AG09319 (cell line): ENCODE results near the gene ITPRIP.

Source experiments
- DNase-seq: peaks from one replicate; pipeline ENCODE4 v3.0.0-alpha.2; 2010; ENCODE audit warnings: low read depth; ENCODE audit errors: extremely low read depth
- TF ChIP-seq, protein P1 (sequence below): IDR thresholded peaks from 2 replicates; pipeline ENCODE4 v1.5.1; 2011; ENCODE audit warnings: low read depth, mild to moderate bottlenecking, inconsistent platforms, low read length, moderate library complexity

The ITPRIP gene

DNA sequence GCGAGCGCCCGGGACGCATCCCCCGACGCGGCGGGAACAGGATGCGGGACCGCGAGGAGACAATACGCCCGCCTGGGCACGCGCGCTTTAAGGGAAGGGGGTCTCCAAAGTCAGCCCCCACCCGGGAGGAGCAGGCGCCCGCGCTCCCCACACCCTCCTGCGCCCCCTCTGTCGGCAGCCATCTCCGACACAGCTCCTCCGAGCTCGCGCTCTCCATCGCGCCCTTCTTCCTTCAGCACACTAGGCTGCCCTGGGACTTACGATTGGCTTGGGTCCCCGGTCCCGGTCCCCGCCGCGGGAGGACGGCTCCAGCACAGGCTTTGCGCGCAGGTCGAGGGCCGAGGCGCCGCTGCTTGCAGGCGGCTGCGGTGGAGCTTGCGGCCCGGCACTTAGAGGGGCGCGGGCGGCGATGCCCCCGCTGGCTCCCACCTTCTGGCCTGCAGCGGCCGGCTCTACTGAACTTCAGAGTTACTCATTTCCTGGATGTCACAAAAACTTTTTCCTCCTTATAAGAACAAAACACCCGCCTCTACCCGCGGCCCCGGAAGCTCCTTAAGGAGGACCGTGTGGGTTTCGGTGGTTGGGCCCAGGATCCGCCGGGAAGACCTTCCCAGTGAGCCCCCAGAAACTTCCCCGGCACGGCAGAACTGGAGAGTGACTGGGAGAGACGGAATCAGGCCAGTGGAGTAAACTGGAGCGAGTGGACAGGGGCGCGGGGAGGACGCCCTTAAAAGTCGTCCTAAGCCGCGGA, at the start of gene ITPRIP:
ITPRIP (minus strand) TSS at position 481 of the 751 bp plus-strand sequence. CDS start 22,414 bp downstream, outside the sequence.
- TF ChIP-seq, protein P1, sequence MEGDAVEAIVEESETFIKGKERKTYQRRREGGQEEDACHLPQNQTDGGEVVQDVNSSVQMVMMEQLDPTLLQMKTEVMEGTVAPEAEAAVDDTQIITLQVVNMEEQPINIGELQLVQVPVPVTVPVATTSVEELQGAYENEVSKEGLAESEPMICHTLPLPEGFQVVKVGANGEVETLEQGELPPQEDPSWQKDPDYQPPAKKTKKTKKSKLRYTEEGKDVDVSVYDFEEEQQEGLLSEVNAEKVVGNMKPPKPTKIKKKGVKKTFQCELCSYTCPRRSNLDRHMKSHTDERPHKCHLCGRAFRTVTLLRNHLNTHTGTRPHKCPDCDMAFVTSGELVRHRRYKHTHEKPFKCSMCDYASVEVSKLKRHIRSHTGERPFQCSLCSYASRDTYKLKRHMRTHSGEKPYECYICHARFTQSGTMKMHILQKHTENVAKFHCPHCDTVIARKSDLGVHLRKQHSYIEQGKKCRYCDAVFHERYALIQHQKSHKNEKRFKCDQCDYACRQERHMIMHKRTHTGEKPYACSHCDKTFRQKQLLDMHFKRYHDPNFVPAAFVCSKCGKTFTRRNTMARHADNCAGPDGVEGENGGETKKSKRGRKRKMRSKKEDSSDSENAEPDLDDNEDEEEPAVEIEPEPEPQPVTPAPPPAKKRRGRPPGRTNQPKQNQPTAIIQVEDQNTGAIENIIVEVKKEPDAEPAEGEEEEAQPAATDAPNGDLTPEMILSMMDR: peak; percentile 20; the same call in 1 of the 2 replicates
- DNase-seq: no peak

DNA sequence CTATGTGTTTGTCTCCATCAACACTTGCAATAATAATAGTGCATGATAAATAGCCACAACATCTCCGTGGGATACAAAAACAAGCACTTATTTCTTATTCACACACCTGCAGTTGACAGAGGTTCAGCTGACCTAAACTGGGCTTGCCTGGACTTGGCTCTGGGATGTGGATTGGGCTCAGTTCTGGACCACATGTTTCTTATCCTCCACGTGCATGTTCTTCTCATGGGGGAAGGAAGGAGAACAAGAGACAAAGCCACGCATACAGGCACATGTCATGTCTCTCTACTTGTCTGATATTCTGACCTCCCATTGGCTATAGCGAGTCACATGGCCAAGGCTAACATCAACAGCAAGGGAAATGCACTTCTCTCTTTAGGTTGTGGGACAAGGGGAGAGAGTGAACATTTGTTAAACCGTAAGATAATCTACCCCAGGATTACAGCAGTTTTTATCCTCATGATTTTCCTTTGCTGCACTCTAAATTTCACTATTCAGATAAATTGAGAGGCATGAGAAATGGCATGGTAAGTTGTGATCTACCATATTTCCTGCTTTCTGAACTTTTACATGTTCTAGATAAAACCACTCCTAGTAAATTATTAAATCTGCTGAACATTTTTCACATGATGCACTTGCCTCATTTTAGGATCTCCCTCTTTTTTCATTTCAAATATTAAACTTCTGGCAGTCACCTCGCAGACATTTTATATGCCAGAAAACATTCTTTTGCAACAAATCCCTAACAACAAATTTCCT, 49.0 kb upstream of the ITPRIP start:
- DNase-seq: no peak
- TF ChIP-seq, protein P1: no peak

- TF ChIP-seq, protein P1: no peak
These were observed 42.1 kb upstream of the ITPRIP start for GRCh38 chr10:104380336-104380735.

DNA sequence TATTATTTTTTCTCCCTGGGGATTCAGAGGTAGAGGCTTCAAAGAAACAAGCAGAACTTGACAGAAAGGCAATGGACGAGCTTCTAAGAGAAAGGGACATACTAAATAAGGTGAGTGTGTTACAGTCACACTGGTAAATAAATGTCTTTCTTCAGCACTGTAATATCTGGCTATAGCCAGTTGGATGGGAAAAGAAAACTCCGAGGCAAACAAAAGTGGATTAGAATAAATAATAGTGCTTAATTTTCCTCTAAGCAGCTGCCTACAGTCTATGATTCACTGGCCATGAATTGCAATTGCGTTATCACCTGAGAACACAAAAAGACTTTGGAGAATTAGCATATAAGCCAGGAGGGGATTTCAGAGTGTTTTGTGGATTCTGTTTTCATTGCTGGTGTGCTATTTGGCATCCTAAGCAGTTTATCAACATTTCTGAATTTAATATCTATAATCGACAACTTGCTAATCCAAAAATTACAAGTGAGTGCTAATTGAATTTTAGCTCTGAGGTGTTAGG, 38.6 kb upstream of the ITPRIP start:
- TF ChIP-seq, protein P1: no peak

More at GRCh38 chr10:104380336-104380735, 42.1 kb upstream of the ITPRIP start:
- no peak for DNase-seq

DNA sequence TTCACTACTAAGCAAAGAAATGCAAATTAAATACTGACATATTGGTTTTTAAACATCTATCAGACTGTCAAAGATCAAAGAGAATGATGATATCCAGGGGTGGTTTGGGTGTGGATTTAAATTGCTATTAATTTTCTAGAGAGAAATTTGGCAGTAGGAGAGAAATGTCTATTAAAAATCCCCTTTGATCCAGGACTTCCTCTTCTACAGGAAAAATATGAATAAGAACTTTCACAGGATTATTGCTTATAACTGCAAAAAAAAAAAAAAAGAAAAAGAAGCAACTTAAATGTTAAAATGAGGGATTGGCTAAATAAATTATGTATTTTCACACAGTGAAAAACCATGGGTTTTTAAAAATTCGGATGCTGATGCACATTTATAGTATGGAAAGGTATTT, 36.3 kb upstream of the ITPRIP start:
- TF ChIP-seq, protein P1: no peak
- no peak for DNase-seq

More for the DNA sequence above, 38.6 kb upstream of the ITPRIP start:
- no peak for DNase-seq

- TF ChIP-seq, protein P1: no peak
- DNase-seq: no peak
These were observed 33.5 kb upstream of the ITPRIP start for GRCh38 chr10:104371753-104372152.

DNA sequence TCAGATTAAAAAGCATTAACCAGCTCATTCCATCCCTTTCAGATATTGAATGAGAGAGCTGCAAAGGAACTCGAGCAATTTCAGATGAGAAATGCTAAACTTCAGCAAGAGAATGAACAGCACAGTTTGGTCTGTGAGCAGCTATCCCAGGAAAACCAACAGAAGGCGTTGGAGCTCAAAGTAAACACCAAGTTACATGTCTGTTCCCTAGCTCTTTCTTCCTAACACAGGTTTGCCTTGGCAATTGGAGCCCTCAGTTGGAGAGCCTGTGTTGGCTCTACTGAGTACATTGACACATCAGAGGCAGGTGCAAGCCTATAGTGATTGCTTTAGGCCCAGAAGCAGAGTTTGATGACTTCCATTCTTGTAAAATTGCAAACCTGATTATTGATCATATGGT, 30.1 kb upstream of the ITPRIP start:
- TF ChIP-seq, protein P1: no peak
- DNase-seq: no peak
